Globus pallidus (tissue), 1 donor: ENCODE results near the gene MYOZ3.

Experiments
- DNase-seq: peaks from one replicate; pipeline ENCODE4 v3.0.0-alpha.2; 2015; ENCODE audit warnings: low spot score

MYOZ3 gene

DNA sequence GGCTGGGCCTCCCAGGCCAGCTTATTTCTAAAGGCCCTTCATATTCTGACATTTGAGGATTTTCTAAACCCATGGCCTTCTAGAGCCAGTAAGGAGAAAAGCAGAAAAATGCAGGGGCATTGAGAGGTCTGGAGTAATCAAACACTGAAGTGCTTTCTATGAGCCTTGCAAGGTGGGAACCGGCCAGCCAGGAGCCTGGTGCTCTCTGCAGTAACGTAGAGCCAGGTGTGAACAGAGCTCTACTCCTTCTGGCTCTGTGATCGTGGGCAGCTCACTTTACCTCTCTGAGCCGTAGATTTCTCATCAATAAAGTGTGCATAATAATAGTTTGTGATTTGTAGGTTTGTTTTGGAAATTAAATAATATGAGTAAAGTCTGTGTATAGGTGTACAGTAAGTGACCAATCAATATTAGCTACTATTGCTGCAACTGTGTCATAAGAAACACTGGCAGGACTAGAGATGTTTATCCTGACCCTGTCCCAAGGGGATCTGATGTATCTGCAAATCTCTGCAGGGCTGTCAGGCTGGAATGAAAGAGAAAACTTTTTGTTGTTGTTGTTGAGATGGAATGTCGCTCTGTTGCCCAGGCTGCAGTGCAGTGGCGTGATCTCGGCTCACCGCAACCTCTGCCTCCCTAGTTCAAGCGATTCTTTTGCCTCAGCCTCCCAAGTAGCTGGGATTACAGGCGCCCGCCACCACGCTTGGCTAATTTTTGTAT is 17.9 kb upstream of the MYOZ3 start:
- DNase-seq: no peak

DNA sequence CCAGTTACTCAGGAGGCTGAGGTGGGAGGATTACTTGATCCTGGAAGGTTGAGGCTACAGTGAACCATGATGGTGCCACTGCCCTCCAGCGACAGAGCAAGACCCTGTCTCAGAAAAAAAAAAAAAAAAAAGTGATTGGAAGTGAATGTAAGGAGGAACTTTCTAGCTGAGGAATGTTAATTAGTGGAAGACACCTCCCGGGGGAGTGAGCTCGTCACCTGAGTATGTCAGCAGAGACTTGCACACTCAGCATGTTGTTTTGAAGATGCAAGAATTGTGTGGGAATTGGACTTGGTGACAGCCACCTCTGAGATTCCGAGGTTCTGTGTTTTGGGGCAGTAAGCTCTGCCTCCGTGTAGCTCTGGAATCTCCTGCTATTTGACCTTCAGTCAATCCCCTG is 17.0 kb upstream of the MYOZ3 start:
- no peak for DNase-seq

DNA sequence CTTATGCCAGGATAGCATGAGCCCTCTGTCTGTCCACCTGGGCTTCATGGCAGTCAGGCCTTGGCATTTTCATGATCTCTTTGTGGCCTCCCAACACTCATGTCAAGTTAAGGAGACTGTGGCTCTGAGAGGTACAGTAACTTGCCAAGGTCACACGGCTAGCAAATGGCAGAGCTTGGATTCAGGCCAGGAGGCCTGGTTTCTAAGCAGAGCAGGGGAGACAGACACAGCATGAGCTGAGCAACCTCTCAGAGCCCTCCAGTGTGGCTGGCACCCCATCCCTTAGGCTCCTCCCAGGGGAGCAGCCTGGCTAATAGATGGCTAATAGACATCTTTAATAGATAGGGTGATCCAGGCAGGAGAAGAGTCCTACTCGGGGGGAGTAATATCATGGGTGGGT is 16.5 kb upstream of the MYOZ3 start:
- DNase-seq: no peak

DNA sequence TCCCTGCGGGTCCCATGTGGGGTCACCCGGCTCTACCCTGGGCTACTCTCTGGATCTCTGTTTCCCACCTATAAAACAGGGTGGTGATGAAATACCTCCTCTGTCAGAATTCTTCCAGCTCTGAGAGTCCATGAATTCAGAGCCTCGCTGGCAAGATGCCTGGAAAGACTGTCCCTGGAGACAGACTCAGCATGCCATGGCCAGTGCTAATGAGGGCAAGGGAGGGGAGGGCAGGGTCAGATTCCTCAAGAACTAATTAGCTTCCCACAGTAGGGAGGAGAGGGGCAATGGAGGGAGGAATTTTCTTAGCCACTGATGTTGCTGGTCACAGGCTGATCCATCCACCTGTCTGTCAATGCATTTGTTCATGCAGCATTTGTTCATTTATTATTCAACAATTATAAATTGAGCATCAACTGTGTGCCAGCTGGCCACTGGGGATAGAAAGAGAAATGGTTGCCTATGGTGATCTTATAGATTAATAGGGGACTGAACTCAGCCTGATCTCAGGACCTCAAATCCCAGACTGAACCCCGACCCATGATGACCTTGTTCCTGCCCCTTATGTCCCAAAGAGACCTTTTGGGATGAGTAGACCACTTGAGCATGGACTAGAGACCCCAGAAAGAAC is 15.9 kb upstream of the MYOZ3 start:
- peak; percentile 24 for DNase-seq

DNA sequence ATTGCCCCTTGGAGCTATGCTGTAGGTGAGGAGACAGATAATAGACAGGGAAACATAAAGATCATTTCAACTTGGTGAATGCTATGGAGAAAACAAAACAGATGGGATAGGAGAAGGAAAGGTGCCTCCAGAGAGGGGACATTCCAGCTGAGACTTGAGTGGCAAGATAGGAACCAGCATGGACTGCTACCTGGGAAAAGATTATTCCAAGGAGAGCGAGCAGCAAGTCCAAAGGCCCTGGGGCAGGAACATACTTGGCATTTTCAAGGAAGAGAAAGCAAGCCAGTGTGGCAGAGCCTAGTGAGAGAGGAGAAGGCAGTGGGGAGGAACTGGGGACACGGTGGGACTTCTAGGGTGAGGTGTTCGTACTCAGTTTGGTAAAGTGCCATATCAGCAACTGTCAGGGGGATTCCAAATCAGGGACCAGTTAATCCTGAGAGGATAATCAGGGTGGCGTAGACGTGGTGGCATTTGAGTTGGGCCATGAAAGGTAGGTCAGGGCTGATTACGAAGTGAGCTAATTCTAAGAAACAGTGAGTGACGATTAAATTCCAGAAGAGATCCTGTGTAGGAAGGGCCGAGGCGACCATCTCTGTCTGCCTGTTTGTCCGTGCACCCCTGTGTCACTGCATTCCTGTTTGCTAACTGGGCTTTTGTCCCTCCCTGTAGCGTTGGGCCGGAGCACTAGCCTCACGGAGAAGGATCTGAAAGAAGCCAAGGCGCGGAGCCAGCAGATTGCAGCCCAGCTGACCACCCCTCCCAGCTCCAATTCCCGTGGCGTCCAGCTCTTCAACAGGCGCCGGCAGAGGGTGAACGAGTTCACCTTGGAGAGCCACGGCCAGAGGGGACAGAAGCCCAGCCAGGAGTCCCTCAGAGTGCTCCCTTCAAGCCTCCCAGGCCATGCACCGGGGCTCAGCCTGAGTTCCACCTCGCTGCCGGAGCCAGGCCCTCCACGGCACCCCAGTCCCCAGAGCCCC is 13.5 kb upstream of the MYOZ3 start:
- no peak for DNase-seq

DNA sequence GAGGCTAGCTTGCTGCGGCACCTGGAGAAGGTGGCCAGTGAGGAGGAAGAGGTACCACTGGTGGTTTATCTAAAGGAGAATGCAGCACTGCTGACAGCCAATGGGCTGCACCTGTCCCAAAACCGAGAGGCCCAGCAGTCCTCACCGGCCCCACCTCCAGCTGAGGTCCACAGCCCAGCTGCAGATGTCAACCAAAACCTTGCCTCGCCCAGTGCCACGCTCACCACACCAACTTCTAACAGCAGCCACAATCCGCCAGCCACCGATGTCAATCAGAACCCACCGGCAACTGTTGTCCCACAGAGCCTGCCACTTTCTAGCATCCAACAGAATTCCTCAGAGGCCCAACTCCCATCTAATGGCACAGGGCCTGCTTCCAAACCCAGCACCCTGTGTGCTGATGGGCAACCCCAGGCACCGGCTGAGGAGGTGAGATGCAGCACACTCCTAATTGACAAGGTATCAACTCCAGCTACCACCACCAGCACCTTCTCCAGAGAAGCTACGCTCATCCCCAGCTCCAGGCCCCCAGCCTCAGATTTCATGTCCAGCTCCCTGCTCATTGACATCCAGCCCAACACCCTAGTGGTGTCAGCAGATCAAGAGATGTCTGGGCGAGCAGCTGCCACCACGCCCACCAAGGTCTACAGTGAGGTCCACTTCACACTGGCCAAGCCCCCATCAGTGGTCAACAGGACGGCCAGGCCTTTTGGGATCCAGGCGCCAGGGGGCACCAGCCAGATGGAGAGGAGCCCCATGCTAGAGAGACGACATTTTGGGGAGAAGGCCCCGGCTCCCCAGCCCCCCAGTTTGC is 12.6 kb upstream of the MYOZ3 start:
- DNase-seq: no peak

DNA sequence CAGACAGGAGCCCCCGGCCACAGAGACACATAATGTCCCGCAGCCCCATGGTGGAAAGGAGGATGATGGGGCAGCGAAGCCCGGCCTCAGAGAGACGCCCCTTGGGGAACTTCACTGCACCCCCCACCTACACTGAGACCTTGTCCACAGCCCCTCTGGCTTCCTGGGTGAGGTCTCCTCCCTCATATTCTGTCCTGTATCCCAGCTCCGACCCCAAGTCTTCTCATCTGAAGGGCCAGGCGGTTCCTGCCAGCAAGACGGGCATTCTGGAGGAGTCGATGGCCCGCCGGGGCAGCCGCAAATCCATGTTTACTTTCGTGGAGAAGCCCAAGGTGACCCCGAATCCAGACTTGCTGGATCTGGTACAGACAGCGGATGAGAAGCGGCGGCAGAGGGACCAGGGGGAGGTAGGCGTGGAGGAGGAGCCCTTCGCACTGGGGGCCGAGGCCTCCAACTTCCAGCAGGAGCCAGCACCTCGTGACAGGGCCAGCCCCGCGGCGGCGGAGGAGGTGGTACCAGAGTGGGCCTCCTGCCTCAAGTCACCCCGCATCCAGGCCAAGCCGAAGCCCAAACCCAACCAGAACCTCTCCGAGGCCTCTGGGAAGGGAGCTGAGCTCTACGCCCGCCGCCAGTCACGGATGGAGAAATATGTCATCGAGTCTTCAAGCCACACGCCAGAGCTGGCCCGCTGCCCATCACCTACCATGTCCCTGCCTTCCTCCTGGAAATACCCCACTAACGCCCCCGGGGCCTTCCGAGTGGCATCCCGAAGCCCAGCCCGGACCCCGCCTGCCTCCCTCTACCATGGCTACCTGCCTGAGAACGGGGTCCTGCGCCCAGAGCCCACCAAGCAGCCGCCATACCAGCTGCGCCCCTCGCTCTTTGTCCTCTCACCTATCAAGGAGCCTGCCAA is 11.7 kb upstream of the MYOZ3 start:
- DNase-seq: no peak

DNA sequence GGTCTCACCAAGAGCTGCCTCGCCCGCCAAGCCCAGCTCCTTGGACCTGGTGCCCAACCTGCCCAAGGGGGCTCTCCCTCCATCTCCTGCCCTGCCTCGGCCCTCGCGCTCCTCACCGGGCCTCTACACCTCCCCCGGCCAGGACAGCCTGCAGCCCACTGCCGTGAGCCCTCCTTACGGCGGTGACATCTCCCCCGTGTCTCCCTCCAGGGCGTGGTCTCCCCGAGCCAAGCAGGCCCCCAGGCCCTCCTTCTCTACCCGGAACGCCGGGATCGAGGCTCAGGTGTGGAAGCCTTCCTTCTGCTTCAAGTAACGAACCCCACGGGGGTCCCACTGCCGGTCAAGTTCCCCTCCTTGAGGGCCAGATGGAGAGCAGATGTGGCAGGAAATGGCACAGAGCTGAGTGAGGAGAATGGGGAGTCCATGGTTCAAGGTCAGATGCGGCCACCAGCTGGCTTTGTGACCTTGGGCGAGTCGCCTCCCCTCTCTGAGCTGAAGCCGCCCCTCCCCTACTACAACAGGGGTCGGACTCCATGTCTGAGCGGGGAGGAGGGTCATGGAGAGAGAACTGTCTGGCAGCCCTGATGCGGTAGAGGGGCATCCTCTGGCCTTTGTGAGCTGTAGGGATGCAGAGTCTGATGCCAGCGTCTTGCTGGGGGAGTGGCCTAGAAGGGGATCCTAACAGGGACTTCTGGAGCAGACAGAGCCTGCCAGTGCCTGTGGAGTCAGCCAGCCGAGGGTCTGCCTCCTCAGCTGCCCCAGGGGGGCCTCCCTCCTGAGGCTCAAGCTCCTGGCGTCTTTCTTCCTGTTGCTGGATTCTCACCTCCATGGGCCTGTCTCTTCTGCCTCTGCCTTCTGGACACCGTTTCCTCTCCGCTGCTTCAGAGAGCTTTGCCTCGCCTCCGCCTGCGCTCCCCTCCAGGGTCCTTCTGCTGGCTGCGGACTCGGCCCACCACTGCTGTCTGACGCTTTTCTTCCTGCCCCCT is 10.7 kb upstream of the MYOZ3 start:
- no peak for DNase-seq

DNA sequence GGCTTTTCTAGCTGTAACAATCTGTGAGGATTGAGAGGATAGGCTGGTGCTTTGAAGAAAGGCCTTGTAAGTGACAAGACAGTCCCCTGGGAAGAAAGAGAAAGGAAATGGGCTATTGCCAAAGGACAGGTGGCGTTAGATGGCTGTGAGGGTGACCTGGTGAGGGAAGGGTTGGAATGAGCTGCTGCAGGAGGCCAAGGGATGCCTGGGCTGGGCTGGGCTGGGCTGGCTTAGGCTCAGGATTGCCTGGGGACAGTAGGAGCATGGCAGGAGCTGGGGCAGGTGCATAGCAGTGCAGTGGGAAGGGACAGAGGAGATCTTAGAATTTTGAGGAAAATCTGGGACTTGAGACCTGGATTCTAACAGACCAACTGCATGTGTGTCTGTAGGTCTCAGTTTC is 9.7 kb upstream of the MYOZ3 start:
- DNase-seq: no peak

DNA sequence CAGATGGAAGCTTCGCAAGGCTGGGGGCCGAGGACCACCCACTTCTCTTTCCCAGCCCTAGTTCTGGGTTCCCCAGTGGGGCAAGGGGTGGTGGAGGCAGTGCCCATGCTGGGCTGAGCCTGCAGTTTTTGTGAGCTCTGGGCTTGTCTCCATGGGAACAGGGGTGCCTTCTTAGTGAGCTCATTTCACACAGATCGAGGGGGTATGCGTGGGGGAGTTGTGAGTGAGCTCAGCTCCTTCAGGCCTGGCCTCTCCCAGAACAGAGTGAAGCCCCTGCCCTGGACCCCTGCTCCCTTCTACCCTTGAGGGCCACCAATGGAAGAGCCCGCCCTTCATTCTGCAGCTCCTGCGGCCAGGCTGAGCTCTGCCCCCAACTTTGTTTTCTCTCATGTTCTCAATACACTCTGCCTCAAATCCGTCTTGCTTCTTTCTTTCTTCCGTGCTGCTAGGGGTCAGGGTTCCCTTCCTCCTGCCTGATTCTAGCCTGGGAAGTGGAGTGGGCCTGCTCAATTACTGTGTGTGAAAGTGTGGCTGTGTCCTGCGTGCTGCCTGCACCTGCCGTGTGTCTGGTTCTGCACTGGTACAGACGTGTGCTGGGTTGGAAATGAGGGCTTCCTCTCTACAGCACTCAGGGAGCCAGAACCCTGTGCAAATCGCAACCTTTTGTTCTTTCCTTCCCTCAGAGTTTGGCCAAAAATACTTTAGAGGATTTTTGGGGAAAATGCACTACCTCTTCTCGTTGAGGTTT is 9.0 kb upstream of the MYOZ3 start:
- DNase-seq: no peak

DNA sequence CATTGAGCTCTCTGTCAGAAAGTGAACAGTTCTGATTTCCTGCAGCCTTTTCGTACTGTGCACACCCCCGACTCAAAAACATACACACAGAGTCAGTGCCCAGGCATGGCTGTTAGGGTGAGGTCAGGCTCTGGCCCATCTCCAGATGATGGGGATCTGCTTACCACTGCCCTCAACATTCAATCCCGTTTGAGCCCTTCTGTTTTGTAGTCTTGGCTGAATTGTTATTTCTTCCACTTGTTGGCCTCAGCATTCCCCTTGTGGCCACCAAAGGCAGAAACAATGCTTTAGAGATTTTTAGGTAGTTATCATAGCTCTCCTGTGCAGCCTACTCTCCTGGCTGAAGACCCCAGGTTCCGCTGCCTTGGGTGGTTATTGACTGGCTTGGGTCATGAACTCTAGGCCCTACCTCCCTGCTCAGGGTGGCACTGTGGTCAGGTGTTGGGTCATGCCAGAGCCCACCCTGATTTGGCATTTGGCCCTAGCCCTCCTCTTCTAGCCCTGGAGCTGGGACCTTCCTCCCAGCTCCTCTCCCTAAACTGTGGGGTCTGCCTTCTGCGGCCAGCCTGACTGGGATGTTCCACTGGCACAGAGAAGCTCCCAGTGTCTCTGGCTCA is 7.8 kb upstream of the MYOZ3 start:
- no peak for DNase-seq

DNA sequence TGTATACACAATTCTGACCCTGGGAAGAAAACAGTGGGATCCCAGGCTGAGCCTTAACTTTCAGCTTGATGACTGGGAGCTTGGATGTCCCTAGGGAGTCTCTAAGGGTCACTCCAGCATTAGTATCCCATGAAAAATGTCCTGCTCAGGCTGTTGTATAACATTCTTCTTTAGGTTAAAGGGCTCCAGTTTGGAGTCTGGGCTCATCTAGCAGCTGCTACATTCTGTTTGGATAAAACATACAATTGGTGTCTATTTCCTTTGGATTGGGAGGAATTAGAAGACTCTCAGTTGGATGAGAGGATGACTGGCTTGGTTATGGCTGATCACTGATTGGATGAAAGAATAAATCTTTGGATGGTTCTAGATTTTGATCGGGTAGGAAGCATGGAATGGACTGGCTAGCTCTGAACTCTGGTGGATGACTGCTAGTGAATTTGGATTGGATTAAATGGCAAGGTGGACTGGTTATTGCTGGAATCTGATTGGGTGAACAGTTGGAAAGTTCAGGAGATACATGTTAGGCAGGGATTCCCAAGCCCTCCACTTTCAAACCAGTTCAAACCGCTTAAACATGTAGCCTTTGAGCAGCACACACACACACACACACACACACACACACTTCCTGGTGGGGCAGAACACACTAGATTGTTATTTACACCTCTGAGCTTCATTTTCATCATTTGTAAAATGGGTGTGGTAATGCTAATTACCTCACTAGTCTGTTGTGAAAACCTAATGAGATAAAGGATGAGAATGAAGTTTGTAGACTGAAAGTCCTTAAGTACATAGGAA is 7.1 kb upstream of the MYOZ3 start:
- DNase-seq: no peak

DNA sequence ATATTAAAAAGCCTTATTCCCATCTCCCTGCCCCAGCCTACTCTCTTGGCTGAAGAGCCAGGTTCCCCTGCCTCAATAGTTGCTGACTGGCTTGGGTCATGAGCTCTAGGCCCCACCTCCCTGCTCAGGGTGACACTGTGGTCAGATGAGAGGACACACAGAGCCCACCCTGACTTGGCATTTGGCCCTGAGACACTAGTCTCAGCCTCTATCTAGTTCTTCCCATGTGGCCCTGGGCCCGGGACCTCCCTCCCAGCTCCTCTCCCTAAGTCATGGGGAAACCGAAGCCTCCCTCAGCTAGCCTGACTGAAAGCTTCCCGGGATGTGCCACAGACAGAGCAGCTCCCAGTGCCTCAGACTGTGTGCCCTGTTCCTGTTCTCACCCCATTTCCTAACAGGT is 5.8 kb upstream of the MYOZ3 start:
- DNase-seq: no peak

DNA sequence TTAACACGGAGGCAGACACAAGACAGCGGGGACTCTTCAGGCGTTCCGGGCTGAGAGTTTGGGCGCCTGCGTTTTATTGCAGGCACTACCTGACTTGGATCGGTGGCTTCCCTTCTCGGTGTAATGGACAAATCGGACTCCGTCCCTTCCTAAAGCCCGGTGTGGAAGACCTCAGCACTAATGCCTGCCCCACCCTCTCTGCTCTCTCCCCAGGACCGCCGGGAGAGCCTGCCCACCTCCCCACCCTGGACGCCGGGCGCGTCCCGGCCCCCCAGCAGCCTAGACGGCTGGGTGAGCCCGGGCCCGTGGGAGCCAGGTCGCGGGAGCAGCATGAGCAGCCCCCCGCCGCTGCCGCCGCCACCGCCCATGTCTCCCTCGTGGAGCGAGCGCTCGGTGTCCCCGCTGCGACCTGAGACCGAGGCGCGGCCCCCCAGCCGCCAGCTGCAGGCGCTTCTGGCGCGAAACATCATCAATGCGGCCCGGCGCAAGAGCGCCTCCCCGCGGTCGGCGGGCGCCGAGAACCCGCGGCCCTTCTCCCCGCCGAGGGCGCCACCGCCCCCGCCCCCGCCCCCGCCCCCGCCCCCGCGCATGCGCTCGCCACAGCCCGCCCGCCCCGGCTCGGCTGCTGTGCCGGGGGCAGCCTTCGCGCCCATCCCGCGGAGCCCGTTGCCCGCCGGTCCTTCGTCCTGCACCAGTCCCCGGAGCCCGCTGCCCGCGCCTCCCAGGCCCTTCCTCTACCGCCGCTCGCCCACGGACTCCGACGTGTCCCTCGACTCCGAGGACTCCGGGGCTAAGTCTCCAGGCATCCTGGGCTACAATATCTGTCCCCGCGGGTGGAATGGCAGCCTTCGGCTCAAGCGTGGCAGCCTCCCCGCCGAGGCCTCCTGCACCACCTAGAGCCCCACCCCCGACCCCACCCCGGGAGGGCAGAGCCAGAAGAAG is 4.6 kb upstream of the MYOZ3 start:
- DNase-seq: peak; percentile 58

DNA sequence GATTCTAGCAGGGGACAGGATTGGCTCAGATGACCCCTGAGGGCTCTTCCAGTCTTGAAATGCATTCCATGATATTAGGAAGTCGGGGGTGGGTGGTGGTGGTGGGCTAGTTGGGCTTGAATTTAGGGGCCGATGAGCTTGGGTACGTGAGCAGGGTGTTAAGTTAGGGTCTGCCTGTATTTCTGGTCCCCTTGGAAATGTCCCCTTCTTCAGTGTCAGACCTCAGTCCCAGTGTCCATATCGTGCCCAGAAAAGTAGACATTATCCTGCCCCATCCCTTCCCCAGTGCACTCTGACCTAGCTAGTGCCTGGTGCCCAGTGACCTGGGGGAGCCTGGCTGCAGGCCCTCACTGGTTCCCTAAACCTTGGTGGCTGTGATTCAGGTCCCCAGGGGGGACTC is 2.9 kb upstream of the MYOZ3 start:
- no peak for DNase-seq

DNA sequence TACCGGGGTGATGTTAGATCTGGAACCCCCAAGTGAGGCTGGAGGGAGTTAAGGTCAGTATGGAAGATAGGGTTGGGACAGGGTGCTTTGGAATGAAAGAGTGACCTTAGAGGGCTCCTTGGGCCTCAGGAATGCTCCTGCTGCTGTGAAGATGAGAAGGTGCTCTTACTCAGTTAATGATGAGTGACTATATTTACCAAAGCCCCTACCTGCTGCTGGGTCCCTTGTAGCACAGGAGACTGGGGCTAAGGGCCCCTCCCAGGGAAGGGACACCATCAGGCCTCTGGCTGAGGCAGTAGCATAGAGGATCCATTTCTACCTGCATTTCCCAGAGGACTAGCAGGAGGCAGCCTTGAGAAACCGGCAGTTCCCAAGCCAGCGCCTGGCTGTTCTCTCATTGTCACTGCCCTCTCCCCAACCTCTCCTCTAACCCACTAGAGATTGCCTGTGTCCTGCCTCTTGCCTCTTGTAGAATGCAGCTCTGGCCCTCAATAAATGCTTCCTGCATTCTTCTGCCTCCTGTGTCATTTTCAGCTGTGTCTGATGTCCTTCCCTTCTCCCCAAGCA is 2.3 kb upstream of the MYOZ3 start:
- no peak for DNase-seq
